ENCODE data around the gene WWC2.

- TF ChIP-seq, protein P1, sequence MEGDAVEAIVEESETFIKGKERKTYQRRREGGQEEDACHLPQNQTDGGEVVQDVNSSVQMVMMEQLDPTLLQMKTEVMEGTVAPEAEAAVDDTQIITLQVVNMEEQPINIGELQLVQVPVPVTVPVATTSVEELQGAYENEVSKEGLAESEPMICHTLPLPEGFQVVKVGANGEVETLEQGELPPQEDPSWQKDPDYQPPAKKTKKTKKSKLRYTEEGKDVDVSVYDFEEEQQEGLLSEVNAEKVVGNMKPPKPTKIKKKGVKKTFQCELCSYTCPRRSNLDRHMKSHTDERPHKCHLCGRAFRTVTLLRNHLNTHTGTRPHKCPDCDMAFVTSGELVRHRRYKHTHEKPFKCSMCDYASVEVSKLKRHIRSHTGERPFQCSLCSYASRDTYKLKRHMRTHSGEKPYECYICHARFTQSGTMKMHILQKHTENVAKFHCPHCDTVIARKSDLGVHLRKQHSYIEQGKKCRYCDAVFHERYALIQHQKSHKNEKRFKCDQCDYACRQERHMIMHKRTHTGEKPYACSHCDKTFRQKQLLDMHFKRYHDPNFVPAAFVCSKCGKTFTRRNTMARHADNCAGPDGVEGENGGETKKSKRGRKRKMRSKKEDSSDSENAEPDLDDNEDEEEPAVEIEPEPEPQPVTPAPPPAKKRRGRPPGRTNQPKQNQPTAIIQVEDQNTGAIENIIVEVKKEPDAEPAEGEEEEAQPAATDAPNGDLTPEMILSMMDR (conservative IDR thresholded peaks at IDR 0.05 in 1 of 2, IDR thresholded peaks at IDR 0.05 in 1 of 2; ENCODE audit: extremely low read depth in 1 of 2, insufficient read depth in 1 of 2, low read depth in 1 of 2, low read length in 2 of 2), result no peak
- TF ChIP-seq EZH2 (IDR thresholded peaks at IDR 0.05; ENCODE audit: borderline replicate concordance, low read length), result no peak
Measured at GRCh38 chr4:183136855-183137254, 37.8 kb downstream of the WWC2 start.

All from mammary epithelial cell (primary cell).